H1 (cell line): ENCODE data around the gene KCNE1. TPM values are rescaled to one million over a fixed set of nuclear protein-coding genes. Genes with fewer than 3 reads are reported as not detected.
"Not testable (repeated sequence)": the region's sequence is repeated elsewhere in the genome, so short reads cannot be mapped to it uniquely, and the experiment has no call there.

Source experiments
- CTCF ChIA-PET: fragments of 300-600 bp; sonication (Branson Sonifier 250); formaldehyde crosslinking; loops from one replicate; lab custom pipeline; 2021; ENCODE audit not compliant: partially characterized antibody; lab: Charles Lee
- POLR2A ChIA-PET: fragments of 300-600 bp; sonication (Branson Sonifier 250); formaldehyde crosslinking; loops from one replicate; lab custom pipeline; 2021; ENCODE audit warnings: inconsistent platforms; ENCODE audit not compliant: partially characterized antibody; lab: Charles Lee
- DNase-seq, 2 experiments: peaks; one replicate each; pipeline versions ENCODE4 v3.0.0 to v3.0.0-alpha.2; 2010 to 2022; ENCODE audit warnings: low spot score in 2 of 2, low read depth in 1 of 2, mixed read lengths in 1 of 2
- FAIRE-seq: peaks from 2 replicates; lab custom pipeline; 2011; peaks lifted over from hg19 to GRCh38; lab: Jason Lieb, UNC
- H2AFZ ChIP-seq: 2 replicates; pipeline ENCODE4 v1.8.1; 2012; ENCODE audit warnings: low read length, inconsistent platforms
- H2AK5ac ChIP-seq: 2 replicates; pipeline ENCODE4 v1.6.1; 2013; ENCODE audit warnings: low read depth, low read length
- H2BK120ac ChIP-seq: replicated peaks from 2 replicates; pipeline ENCODE3; 2013; ENCODE audit warnings: low read depth, low read length, inconsistent platforms
- H2BK12ac ChIP-seq: 2 replicates; pipeline ENCODE4 v1.6.1; 2013; ENCODE audit warnings: low read depth, low read length
- H2BK15ac ChIP-seq: 2 replicates; pipeline ENCODE4 v1.6.1; 2013; ENCODE audit warnings: low read length
- H2BK20ac ChIP-seq: 2 replicates; pipeline ENCODE4 v1.6.1; 2013; ENCODE audit warnings: low read length
- H2BK5ac ChIP-seq: 2 replicates; pipeline ENCODE4 v1.6.1; 2013; ENCODE audit warnings: low read depth, low read length
- H3K14ac ChIP-seq: 2 replicates; pipeline ENCODE4 v1.6.1; 2013; ENCODE audit warnings: inconsistent platforms; ENCODE audit not compliant: insufficient read length
- H3K18ac ChIP-seq: 2 replicates; pipeline ENCODE4 v1.6.1; 2013; ENCODE audit warnings: low read length; ENCODE audit errors: extremely low read depth
- H3K23ac ChIP-seq: 2 replicates; pipeline ENCODE4 v1.6.1; 2013; ENCODE audit warnings: inconsistent platforms; ENCODE audit not compliant: insufficient read length
- H3K23me2 ChIP-seq: 2 replicates; pipeline ENCODE4 v1.6.1; 2013; ENCODE audit warnings: low read depth, low read length
- H3K27ac ChIP-seq: 2 replicates; pipeline ENCODE4 v1.6.1; 2011; ENCODE audit warnings: low read depth, low read length, inconsistent platforms
- H3K27me3 ChIP-seq, 4 experiments: replicated peaks in 1 of 4; 1 replicate in 1 of 4; 2 replicates in 3 of 4; pipeline versions ENCODE4 v1.6.1 to v1.8.1; 2011 to 2013; ENCODE audit warnings: low read length in 3 of 4, mild to moderate bottlenecking in 3 of 4, inconsistent platforms in 2 of 4, mixed read lengths in 2 of 4, moderate library complexity in 1 of 4; ENCODE audit not compliant: control insufficient read depth in 3 of 4, insufficient read depth in 3 of 4; ENCODE audit errors: extremely low read depth in 1 of 4
- H3K36me3 ChIP-seq, 4 experiments: 2 replicates each; pipeline versions ENCODE4 v1.6.1 to v1.8.1; 2011 to 2013; ENCODE audit warnings: mild to moderate bottlenecking in 4 of 4, low read length in 3 of 4, moderate library complexity in 2 of 4, control low read depth in 1 of 4, inconsistent platforms in 1 of 4; ENCODE audit not compliant: insufficient read depth in 4 of 4, control insufficient read depth in 2 of 4
- H3K4ac ChIP-seq: replicated peaks from 2 replicates; pipeline ENCODE3; 2013; ENCODE audit warnings: low read length, low read depth, mixed read lengths, inconsistent platforms; ENCODE audit not compliant: insufficient read length
- H3K4me1 ChIP-seq, 4 experiments: replicated peaks in 1 of 4; 1 replicate in 1 of 4; 2 replicates in 3 of 4; pipeline versions ENCODE4 v1.6.1 to v1.8.1; 2011 to 2013; ENCODE audit warnings: low read length in 3 of 4, inconsistent platforms in 2 of 4, mixed read lengths in 1 of 4; ENCODE audit not compliant: insufficient read depth in 4 of 4, control insufficient read depth in 3 of 4
- H3K4me2 ChIP-seq, 2 experiments: 2 replicates each; pipeline versions ENCODE4 v1.6.1 to v1.8.1; 2011 to 2013; ENCODE audit warnings: low read depth in 2 of 2, low read length in 2 of 2, control low read depth in 1 of 2, inconsistent platforms in 1 of 2, mild to moderate bottlenecking in 1 of 2; ENCODE audit not compliant: insufficient read depth in 1 of 2
- H3K4me3 ChIP-seq, 4 experiments: fragments of 200-600, 300-600 bp in 1 of 4; sonication (generic), shearing (Covaris generic), sonication (Bioruptor Twin) in 1 of 4; 2 replicates each; pipeline versions ENCODE4 v1.5.1 to v1.8.1; 2011 to 2016; ENCODE audit warnings: low read length in 4 of 4, low read depth in 3 of 4, control low read depth in 2 of 4, inconsistent platforms in 2 of 4, mild to moderate bottlenecking in 2 of 4, mixed read lengths in 1 of 4, moderate library complexity in 1 of 4; ENCODE audit not compliant: insufficient read depth in 2 of 4; ENCODE audit errors: extremely low read depth in 1 of 4
- H3K56ac ChIP-seq: replicated peaks from 2 replicates; pipeline ENCODE3; 2013; ENCODE audit warnings: low read depth, mild to moderate bottlenecking, mixed read lengths, low read length, inconsistent platforms; ENCODE audit not compliant: insufficient read length
- H3K79me1 ChIP-seq: 2 replicates; pipeline ENCODE4 v1.6.1; 2013; ENCODE audit warnings: low read depth, low read length, control low read depth
- H3K79me2 ChIP-seq, 2 experiments: 2 replicates each; pipeline versions ENCODE4 v1.6.1 to v1.8.1; 2012 to 2013; ENCODE audit warnings: low read length in 2 of 2, mild to moderate bottlenecking in 2 of 2, inconsistent platforms in 1 of 2; ENCODE audit not compliant: insufficient read depth in 2 of 2, control insufficient read depth in 1 of 2
- H3K9ac ChIP-seq, 4 experiments: replicated peaks in 1 of 4; 1 replicate in 1 of 4; 2 replicates in 3 of 4; pipeline versions ENCODE4 v1.6.1 to v1.8.1; 2011 to 2013; ENCODE audit warnings: low read depth in 3 of 4, low read length in 3 of 4, control low read depth in 2 of 4, mild to moderate bottlenecking in 2 of 4, moderate library complexity in 2 of 4, inconsistent platforms in 1 of 4; ENCODE audit errors: extremely low read depth in 1 of 4
- H3K9me3 ChIP-seq, 2 experiments: 2 replicates each; pipeline versions ENCODE4 v1.6.1 to v1.8.1; 2012 to 2013; ENCODE audit warnings: mild to moderate bottlenecking in 2 of 2, moderate library complexity in 2 of 2, control low read depth in 1 of 2, inconsistent platforms in 1 of 2, low read depth in 1 of 2, low read length in 1 of 2, mixed read lengths in 1 of 2; ENCODE audit not compliant: insufficient read depth in 2 of 2
- H4K20me1 ChIP-seq, 2 experiments: replicated peaks in 1 of 2; 2 replicates each; pipeline versions ENCODE3 to v1.8.1; 2011 to 2013; ENCODE audit warnings: inconsistent platforms in 2 of 2, low read length in 2 of 2, mild to moderate bottlenecking in 1 of 2; ENCODE audit not compliant: insufficient read depth in 2 of 2, control insufficient read depth in 1 of 2
- H4K5ac ChIP-seq: 2 replicates; pipeline ENCODE4 v1.6.1; 2013; ENCODE audit warnings: low read length, low read depth, mixed read lengths, inconsistent platforms; ENCODE audit not compliant: insufficient read length
- H4K8ac ChIP-seq: 2 replicates; pipeline ENCODE4 v1.8.0; 2013; ENCODE audit warnings: mild to moderate bottlenecking, moderate library complexity, low read length, inconsistent platforms; ENCODE audit not compliant: insufficient read depth; ENCODE audit errors: extremely low read depth
- H4K91ac ChIP-seq: replicated peaks from 2 replicates; pipeline ENCODE3; 2013; ENCODE audit warnings: low read length, mixed read lengths, inconsistent platforms; ENCODE audit not compliant: insufficient read length
- WGBS, 2 experiments: shearing (Covaris generic) in 1 of 2; methylation state at CpG; one replicate each; pipeline versions ENCODE4 v1.1.6 to v1.1.7; 2013 to 2015; ENCODE audit warnings: low lambda C conversion rate in 2 of 2, mixed read lengths in 2 of 2, inconsistent platforms in 1 of 2, low coverage in 1 of 2, missing lambda C conversion rate in 1 of 2; ENCODE audit not compliant: insufficient replicate concordance in 2 of 2, insufficient coverage in 1 of 2, insufficient read length in 1 of 2; ENCODE audit errors: extremely low coverage in 1 of 2, missing lambda C conversion rate in 1 of 2; 5-methylcytosine and 5-hydroxymethylcytosine counted together
- polyA plus RNA-seq, 7 experiments: library from polyadenylated mRNA; depleted of rRNA in 3 of 7; stranded (reverse) in 5 of 7; unstranded in 2 of 7; fragments of >200 nt in 5 of 7; fragments of 200-250 nt in 2 of 7; gene quantifications; 1 replicate in 5 of 7; 2 replicates in 1 of 7; 4 replicates in 1 of 7; pipeline versions ENCODE4 v1.2.1 to v1.2.3, GENCODE V29; 2011 to 2013; ENCODE audit warnings: missing spikeins in 2 of 7, mixed read lengths in 2 of 7
- total RNA-seq: library from RNA; stranded (reverse); fragmentation: NEBNext Ultra II Directional; extraction: Animal tissue kit (Norgen Biotek cat#: 25700); gene quantifications from 2 replicates; pipeline ENCODE4 v1.2.1, GENCODE V29; 2021

KCNE1 gene
- total and polyA plus RNA-seq, 2 of the 8 experiments (the other 6 are each of a cell fraction or from before 2014, with no cell fraction given): 0.08 to 0.28 TPM

- 76% methylated on average over 2 of the region's 2 CpGs; no CpG with 5 or more reads in 1 of the 2 experiments for whole genome bisulfite sequencing, 2 experiments
Observed at GRCh38 chr21:34554670-34555069, 42.7 kb upstream of the KCNE1 start.

More at GRCh38 chr21:34554670-34555069, 42.7 kb upstream of the KCNE1 start:
- H3K79me2 ChIP-seq, H3K27me3 ChIP-seq, H2BK15ac ChIP-seq, H3K79me1 ChIP-seq, POLR2A ChIA-PET, H3K4me1 ChIP-seq, H4K8ac ChIP-seq, H2BK20ac ChIP-seq, H3K36me3 ChIP-seq, H3K9ac ChIP-seq, H2AFZ ChIP-seq, H2BK12ac ChIP-seq, H4K91ac ChIP-seq, H3K23ac ChIP-seq, H4K5ac ChIP-seq, H2BK120ac ChIP-seq, H3K4me3 ChIP-seq, H3K4me2 ChIP-seq, H3K56ac ChIP-seq, FAIRE-seq, H2BK5ac ChIP-seq, H3K27ac ChIP-seq, DNase-seq, H2AK5ac ChIP-seq, H4K20me1 ChIP-seq, H3K4ac ChIP-seq, H3K23me2 ChIP-seq, H3K18ac ChIP-seq, H3K14ac ChIP-seq: not testable (repeated sequence)
- peaks cover 7 to 16% of the 10 kb centered on the region in 2 experiments; a peak in 2 of 4 replicates for H3K9me3 ChIP-seq
- CTCF ChIA-PET: interaction anchor here (1.0 to 1.7 kb wide), 3 partner anchors 14 to 48 kb away, joined by 3 to 4 read pairs (median 4); no protein-coding TSS in a partner anchor
